ENCODE data around the gene RGL4.

DNA sequence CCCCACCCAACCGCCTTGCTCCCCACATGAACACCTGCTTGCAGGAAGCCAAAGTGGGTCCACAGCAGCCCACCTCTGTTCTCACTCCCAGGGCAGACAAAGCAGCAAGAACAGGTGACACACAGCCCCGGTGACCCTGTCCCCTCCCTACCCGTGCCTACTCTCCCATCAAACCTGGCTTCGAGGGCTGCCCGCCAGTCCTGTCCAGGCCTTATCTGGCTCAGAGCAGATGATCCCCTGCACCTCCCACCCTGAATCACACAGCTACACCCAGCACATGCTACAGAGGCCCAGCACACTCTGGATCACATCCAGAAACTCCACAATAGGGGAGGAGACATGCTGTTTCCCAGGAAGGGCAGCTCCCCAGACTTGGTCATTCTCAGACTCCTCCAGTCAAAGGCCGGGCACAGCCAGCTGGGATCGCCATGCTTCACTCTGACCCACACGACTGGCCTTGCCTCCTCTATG is 6.2 kb upstream of the RGL4 start:
- TF ChIP-seq, protein P1, sequence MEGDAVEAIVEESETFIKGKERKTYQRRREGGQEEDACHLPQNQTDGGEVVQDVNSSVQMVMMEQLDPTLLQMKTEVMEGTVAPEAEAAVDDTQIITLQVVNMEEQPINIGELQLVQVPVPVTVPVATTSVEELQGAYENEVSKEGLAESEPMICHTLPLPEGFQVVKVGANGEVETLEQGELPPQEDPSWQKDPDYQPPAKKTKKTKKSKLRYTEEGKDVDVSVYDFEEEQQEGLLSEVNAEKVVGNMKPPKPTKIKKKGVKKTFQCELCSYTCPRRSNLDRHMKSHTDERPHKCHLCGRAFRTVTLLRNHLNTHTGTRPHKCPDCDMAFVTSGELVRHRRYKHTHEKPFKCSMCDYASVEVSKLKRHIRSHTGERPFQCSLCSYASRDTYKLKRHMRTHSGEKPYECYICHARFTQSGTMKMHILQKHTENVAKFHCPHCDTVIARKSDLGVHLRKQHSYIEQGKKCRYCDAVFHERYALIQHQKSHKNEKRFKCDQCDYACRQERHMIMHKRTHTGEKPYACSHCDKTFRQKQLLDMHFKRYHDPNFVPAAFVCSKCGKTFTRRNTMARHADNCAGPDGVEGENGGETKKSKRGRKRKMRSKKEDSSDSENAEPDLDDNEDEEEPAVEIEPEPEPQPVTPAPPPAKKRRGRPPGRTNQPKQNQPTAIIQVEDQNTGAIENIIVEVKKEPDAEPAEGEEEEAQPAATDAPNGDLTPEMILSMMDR (IDR thresholded peaks at IDR 0.05 in 4 of 5, conservative IDR thresholded peaks at IDR 0.05 in 1 of 5), result no peak
- no peak for TF ChIP-seq POLR2A (IDR thresholded peaks at IDR 0.05)
